Suprapubic skin (tissue), 2 donors: Measurements from ENCODE around the gene GHRH.

Experiments
- EP300 ChIP-seq: sonication (generic); formaldehyde crosslinking; IDR thresholded peaks from one replicate; pipeline ENCODE4 v1.6.1; 2017; ENCODE audit warnings: antibody characterized with exemption
- POLR2A ChIP-seq, 2 donors: fragments of 450-650 bp; IDR thresholded peaks; one replicate each; pipeline ENCODE4 v1.6.1; 2017; ENCODE audit warnings: antibody characterized with exemption in 2 of 2, mild to moderate bottlenecking in 2 of 2, moderate library complexity in 2 of 2

- TF ChIP-seq EP300 (no peak), POLR2A (IDR thresholded peaks at IDR 0.05) (no peak)
Observed at GRCh38 chr20:37209193-37209592, 52.4 kb downstream of the GHRH start.
